H54 (cell line): ENCODE data around the gene LMOD1.
"Not testable (repeated sequence)": the region's sequence is repeated elsewhere in the genome, so short reads cannot be mapped to it uniquely, and the experiment has no call there.

Experiments
- DNase-seq: peaks from one replicate; pipeline ENCODE4 v3.0.0; 2011; ENCODE audit warnings: low spot score, mixed read lengths; ENCODE audit not compliant: insufficient read length
- FAIRE-seq: peaks from 3 replicates; lab custom pipeline; 2011; peaks lifted over from hg19 to GRCh38; lab: Jason Lieb, UNC
- POLR2A ChIP-seq: IDR thresholded peaks from 2 replicates; pipeline ENCODE4 v1.6.1; 2011; ENCODE audit warnings: low read depth, mild to moderate bottlenecking, low read length

The LMOD1 gene

DNA sequence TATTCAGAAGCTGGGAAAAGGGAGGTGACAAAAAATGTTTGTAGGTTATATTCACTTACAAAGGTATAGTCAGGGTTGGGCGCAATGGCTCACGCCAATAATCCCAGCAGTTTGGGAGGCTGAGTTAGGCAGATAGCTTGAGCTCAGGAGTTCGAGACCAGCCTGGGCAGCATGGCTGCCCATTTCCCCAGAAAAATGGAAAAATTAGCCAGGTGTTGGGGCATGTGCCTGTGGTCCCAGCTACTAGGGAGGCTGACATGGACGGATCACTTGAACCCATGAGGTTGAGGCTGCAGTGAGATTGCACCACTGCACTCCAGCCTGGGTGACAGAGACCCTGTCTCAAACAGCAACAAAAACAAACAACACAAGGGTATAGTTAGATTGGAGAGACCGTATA is 12.0 kb upstream of the LMOD1 start:
- TF ChIP-seq POLR2A, result no peak
- DNase-seq (no peak), FAIRE-seq (no peak)

DNA sequence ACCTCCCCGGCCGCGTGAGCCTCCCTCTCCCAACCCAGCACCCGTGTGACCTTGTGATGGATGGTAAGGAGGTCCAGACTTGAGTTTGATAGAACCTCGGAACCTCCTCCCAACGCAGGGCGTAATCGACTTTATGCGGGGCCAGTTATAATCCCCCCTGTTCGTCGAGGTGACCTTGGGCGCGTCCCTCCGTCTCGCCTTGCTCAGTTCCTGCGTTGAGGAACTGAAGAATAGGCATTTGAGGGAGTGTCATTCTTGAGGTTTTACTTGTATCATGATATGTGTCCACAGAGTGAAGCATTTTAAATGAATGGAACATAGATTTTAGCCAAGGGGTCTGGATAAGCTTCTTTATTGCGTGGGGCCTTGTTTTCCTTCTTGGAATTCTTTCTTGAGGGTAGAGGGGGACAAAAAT is 9.4 kb upstream of the LMOD1 start:
- DNase-seq (no peak), FAIRE-seq (no peak)
- no peak for TF ChIP-seq POLR2A

DNA sequence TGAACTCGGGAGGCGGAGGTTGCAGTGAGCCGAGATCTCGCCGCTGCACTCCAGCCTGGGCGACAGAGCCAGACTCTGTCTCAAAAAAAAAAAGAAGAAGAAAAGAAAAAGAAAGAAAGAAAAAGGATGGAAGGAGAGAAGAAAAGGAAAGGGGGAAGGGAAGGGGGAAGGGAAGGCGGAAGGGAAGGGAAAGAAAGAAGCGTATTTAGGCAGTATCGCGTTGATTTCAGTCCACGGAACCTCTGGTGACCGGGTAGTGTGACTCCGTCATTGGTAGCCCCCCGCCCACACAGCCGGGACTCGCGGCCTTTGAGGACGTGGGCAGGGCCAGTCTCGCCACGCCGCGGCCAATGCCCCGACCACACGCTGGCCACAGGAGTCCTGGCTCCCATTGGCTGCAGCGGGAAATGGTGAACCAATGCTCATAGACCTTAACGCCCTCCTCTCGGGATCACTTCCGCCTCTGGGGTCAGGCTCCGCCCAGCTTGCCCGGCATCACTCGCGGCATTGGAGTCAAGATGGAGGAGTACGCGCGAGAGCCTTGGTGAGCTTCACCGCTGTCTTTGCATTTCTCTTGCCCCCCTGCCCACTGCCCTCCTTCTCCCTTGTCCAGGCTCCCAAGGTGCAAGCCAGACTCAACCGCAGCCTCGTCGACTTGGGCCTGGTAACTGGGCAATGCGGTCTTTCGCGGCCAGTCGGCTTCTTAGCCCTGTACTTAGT is 8.8 kb upstream of the LMOD1 start, which contains the start of gene TIMM17A:
Gene TIMM17A (plus strand): TSS at position 495 of the 720 bp plus-strand sequence. CDS start 24 bp downstream, at position 519.
- peak; percentile 91 for FAIRE-seq
- DNase-seq, result peak; percentile 91
- TF ChIP-seq POLR2A, result peak; percentile 81

- TF ChIP-seq POLR2A, result no peak
- FAIRE-seq (no peak), DNase-seq (no peak)
Observed at GRCh38 chr1:201954263-201955008, 8.1 kb upstream of the LMOD1 start.

- no peak for FAIRE-seq
- TF ChIP-seq POLR2A, result no peak
Observed at GRCh38 chr1:201949491-201949890, 3.1 kb upstream of the LMOD1 start.

DNA sequence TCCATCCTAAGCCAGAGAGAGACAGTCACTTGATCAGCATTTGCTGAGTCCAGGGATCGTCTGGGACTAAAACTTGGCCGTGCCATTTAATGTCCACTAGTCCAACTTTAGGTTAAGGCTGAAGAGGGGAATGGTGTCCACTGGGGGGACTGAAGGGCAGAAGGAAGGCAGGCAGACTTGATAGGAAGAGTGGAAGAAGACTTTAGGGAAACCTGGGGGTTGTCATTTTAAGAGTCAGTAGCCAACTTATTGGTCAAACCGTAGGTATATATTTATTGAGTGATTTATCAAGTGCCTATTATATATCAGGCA is 1.3 kb upstream of the LMOD1 start:
- FAIRE-seq (no peak), DNase-seq (no peak)
- TF ChIP-seq POLR2A, result no peak

More at GRCh38 chr1:201949491-201949890, 3.1 kb upstream of the LMOD1 start:
- no peak for DNase-seq

- TF ChIP-seq POLR2A, result no peak
- no peak for DNase-seq
- no peak for FAIRE-seq
Observed at GRCh38 chr1:201945863-201946223, 505 bp downstream of the LMOD1 start.

DNA sequence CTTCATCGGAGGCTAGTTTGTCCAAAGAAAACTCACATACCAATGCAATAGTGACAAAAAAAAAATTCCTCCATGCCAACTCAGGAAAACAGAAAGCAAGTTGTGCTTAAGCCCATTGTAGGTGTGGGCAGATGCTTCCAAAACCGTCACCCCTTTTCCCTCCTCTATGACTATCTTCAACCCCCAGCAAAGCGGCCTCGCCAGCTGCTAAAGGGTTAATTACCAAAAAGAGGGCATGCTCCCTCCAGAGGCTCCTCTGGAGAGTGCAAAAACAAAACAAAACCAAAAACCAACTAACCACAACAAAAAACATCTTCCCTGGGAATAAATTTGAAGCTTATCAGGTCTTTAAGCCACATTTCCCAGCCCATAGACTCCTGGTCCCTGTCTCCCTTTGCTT is 1.2 kb downstream of the LMOD1 start:
- FAIRE-seq, result no peak
- no peak for TF ChIP-seq POLR2A
- no peak for DNase-seq

DNA sequence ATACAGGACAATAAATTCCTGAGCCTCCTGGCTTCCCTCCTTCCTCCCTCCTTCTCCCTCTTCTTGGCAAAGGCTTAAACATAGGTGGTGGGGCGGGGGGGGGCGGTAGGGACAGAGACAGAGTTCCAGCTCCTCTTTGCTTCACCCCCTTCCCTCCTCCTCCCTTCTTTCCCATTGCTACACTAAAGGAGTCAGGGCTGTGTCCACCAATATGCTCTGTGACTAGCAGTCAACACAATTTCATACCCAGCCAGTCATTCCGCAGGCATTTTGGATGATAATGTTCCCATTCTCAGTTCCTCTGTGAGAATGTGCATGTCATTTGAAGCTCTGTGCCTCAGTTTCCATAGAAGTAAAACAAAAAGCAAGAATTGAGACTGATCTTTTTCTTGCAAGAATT is 1.7 kb downstream of the LMOD1 start:
- no peak for DNase-seq
- TF ChIP-seq POLR2A, result no peak
- no peak for FAIRE-seq

DNA sequence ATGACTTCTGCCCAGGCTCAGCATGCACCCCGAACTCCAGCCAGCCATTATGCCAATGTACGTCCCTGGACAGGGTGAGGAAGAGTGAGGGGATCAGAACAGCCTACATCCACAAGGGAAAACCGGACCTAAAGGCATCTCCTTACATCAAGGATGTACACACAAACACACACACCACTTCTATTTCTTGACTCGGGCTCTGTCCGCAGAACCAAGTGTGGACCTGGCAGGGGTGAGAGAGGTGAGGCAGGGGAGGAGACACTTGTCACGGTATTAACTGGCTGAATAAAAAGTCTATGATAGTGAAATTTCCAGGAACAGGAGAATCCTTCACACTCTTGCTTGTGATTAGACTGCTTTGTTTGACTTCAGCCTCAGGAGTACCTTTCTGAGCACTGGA is 2.3 kb downstream of the LMOD1 start:
- DNase-seq, result no peak
- no peak for FAIRE-seq
- TF ChIP-seq POLR2A, result no peak

GRCh38 chr1:201942129-201942495 is 4.2 kb downstream of the LMOD1 start:
- no peak for TF ChIP-seq POLR2A
- DNase-seq, result no peak
- no peak for FAIRE-seq

DNA sequence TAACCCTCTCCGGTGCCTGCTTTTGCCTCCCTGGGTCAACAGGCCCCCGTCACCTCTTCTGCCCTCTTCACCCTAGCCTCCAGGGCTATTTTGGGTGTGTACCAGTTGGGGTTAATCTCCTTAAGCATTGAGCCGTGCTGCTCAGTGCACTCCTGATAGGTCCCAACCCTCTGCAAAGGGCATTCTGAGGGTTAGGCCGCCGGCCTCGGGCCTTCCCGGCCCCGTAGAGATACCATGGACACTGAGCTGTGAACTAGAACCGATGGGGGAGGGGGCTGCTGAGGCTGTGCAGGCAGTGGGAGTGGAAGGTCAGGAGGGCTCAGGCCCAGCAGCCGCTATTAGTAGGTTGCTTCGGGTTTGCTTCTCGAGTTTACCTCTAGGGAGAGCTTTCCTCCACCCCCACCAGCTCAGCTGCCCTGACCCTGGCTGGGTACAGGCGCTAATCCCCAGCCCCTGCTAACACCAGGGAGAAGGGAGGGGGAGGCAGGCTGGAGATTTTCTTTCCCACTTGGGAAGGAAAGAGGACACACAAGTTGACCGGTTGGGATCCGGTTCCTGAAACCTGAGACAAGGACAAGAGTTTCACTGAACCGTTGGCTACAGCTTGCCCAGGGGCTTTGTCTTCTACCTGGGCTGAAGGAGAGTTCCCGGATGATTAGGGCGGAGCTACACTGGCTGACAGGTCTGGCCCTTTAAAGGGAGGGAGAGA is 4.8 kb downstream of the LMOD1 start:
- no peak for FAIRE-seq

GRCh38 chr1:201940316-201940715 is 6.0 kb downstream of the LMOD1 start:
- DNase-seq, FAIRE-seq: not testable (repeated sequence)

More for the DNA sequence above, 4.8 kb downstream of the LMOD1 start:
- DNase-seq, result no peak
- no peak for TF ChIP-seq POLR2A

DNA sequence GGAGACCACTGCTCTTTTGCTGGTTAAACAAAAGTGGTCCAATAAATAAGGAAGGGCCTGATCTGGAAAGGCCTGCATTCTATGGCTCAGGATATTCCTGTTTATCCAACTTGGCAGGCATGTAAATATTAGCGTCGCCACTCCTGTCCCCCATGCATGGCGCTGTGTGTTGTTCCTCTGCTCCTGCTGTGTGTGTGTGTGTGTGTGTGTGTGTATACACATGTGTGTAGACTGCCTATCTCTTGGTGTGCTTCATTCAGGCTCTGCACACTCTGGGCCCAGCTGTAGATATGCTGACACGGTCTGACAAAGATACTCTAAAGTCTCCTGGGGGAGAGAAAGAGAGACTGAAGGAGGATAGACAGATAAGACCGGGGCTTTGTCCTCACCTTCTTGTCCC is 6.8 kb downstream of the LMOD1 start:
- TF ChIP-seq POLR2A, result no peak
- FAIRE-seq, result no peak
- DNase-seq, result no peak
